ENCODE results near the gene C4orf50.

The C4orf50 gene

GRCh38 chr4:6018331-6018730 is at the start of gene C4orf50:
TSS of gene C4orf50 (minus strand) at chr4:6018431.
- DNase-seq (ENCODE audit: low read depth) = no peak

- no peak for DNase-seq (ENCODE audit: low read depth)
These were observed 47.8 kb upstream of the C4orf50 start for GRCh38 chr4:6065934-6066590.

DNA sequence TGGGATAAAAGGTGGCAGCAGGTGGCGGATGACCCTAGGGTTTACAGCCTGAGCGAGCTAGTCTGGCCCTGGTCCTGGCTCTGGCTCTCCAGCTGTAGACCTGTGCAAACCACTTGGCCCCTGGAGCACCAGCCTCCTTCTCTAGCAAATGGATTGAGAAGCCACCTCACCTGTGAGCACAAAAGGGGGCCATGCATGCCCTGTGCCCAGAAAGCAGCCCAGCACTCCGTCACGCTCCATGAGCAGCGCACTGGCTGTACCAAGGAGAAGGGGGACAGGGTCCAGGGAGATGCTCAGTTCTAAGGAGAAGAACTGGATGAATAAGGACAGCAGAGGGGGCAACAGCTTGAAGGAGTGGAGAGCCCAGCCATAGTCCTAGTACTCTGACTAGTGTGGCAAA is 46.9 kb upstream of the C4orf50 start:
- DNase-seq (ENCODE audit: low read depth) = no peak

DNA sequence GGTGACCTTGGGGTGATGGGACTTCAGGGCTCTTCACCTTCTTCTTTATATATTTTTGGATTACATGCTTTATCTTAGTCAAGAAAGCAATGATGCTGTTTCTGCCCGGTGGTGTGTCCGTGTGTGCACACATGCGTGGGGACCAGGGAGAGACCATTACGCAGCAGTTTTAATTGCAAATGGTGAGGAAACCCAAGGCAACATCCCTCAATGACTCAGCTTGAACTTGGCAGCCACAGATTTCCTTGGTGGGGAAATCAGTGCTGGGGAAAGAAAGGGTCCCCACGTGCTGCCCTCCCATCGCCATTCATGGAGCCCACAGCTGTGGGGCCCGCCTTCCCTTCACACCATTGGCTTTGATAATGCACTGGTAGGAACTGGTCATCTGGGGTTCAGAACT is 46.2 kb upstream of the C4orf50 start:
- DNase-seq (ENCODE audit: low read depth) = no peak

DNA sequence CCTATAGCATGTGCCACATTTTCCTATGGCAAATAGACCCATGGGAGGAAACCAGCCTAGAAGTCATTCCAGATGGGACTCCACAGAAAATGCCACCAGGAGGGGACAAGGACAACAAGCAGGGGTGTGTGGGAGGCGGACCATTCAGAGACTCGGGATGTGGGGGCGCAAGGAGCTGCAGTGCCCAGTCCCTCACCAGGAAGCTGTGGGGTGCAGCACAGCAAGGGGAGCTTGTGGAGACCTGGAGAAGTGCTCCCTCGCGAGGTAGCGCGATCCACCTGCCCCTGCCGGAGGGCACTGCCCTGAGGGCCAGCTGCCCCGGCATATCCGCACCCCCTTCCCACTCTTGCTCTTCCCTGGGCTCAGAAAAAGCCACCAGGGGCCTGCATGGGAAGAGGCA is 45.5 kb upstream of the C4orf50 start:
- DNase-seq (ENCODE audit: low read depth) = no peak

DNA sequence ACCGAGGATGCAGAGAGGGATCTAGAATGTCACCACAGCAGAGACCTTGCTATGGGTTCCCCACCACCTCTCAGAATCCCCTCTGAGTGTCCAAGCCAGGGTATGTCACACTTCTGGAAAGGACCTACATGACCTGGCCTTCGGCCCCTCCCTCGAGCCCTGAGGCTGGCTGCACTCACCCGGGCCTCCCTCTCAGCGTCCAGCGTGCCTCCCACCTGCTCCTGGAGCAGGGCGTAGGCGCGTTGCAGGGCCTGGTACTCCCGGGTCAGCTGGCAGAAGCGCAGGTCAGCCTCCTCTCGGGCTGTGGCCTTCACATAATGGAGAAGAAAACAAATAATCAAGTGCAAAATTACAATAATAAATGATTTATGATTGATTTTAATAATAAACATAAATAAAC is 43.9 kb upstream of the C4orf50 start:
- no peak for DNase-seq (ENCODE audit: low read depth)

- no peak for DNase-seq (ENCODE audit: low read depth)
These were observed 41.2 kb upstream of the C4orf50 start for GRCh38 chr4:6059375-6059805.

- no peak for DNase-seq (ENCODE audit: low read depth)
These were observed 40.5 kb upstream of the C4orf50 start for GRCh38 chr4:6058531-6059374.

- no peak for DNase-seq (ENCODE audit: low read depth)
These were observed 38.9 kb upstream of the C4orf50 start for GRCh38 chr4:6056976-6057766.

DNA sequence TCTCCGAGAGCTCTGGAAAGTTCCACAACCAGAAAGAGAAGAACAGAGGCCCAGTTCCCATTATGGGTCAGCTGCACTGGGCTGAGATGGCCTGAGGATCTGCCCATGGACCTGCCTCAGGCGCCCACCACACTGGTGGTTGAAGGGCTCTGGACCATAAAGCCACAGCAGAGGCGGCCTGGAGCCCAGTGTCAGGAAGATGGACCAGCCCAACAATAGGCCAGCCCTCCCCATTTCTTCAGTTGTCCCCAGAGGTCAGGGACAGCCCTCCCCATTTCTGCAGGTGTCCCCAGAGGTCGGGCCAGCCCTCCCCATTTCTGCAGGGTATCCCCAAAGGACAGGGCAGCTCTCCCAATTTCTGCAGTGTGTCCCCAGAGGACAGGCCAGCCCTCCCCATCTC is 37.2 kb upstream of the C4orf50 start:
- DNase-seq (ENCODE audit: low read depth) = no peak

- DNase-seq (ENCODE audit: low read depth) = no peak
These were observed 36.8 kb upstream of the C4orf50 start for GRCh38 chr4:6055030-6055429.

GRCh38 chr4:6054162-6054922 is 36.1 kb upstream of the C4orf50 start:
- no peak for DNase-seq (ENCODE audit: low read depth)

GRCh38 chr4:6052679-6053078 is 34.4 kb upstream of the C4orf50 start:
- DNase-seq (ENCODE audit: low read depth) = no peak

- DNase-seq (ENCODE audit: low read depth) = no peak
These were observed 32.3 kb upstream of the C4orf50 start for GRCh38 chr4:6050551-6050950.

- no peak for DNase-seq (ENCODE audit: low read depth)
These were observed 31.8 kb upstream of the C4orf50 start for GRCh38 chr4:6049985-6050384.

DNA sequence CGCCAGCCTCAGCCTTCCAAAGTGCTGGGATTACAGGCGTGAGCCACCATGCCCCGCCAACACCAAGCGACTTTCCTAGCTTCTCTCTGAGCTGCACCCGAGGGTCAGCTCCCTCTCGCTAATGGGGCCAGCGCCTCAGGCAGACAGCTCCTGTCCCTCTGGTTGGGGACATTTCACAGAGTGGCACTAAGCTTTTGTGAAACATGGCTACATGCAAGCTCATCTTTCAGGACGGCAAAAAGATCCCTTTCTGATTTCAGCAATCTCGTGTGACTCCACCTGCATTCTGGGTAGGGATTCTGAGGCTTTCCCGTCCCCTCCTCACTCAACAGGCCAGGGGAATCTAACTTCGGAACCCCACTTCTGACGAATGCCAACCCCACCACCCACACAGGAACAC is 31.0 kb upstream of the C4orf50 start:
- DNase-seq (ENCODE audit: low read depth) = no peak

DNA sequence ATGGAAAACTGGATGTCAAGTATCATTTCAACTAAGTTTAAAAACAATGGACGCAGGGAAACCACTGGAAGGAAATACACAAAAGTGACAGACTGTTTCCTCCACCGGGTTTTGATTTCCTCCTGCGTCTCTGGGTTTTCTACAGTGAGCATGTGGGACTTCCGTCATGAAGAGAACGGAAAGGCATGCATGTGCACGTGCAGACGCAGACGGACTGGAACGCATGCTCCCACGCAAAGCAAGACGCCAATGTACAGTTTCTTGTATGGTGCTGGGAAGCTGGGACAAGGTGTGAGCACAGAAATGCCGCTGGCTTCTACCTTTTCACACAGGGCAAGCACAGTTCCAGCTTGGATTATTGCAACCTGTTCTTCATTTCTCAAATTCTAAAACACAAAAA is 30.3 kb upstream of the C4orf50 start:
- DNase-seq (ENCODE audit: low read depth) = no peak

DNA sequence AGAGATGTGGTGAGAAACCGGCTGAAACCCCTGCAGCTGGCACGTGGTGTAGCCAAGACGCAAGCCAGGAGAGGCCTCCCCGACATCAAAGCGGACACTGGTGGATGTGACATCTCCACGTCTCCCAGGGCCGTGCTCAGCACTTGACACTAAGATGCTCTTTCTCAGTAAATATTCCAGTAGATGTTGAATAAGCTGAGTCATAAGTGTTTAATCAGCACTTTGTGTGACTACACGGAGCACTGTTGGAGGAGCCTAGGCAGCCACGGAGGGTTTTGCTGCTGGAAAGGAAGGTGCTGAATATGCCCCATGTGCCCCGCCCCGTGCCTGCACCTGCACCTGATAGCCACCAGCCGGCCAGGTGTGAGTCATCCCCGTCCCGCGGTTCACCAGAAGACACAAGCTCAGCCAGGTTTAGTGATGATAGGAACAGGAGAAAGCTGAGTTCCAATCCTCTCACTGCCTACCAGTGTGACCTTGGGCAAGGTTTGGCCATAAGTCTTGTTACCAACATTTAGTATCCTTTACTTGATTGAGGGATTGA is 29.0 kb upstream of the C4orf50 start:
- no peak for DNase-seq (ENCODE audit: low read depth)

DNA sequence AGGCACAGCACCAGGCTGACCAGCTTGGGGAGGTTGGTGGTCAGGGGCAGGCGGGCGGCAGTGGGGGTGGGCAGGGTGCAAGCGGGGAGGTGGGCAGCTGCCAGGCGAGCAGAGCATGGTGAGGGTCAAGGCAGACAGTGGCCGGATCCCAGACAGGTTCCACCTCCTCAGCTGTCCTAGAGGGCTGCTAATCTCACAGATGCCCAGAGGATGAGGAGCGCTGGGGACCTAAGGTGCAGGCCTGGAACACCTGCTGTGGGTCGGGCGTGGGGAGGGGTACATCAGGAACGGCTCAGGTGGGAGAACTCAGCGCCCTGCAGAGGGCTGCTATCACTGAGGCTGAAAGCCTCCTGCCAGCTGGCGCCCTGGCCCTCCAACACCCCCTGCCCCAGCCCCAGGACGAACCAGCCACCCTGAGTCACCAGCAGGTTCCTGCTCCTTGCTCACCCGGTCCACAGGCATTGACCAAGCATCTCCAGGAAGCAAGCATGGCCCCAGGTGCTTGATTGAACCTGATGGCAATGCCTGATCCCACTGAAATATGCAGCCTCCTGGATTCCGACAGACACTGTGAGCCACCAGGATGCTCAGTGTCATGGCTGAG is 28.4 kb upstream of the C4orf50 start:
- no peak for DNase-seq (ENCODE audit: low read depth)

GRCh38 chr4:6044805-6045204 is 26.6 kb upstream of the C4orf50 start:
- no peak for DNase-seq (ENCODE audit: low read depth)

DNA sequence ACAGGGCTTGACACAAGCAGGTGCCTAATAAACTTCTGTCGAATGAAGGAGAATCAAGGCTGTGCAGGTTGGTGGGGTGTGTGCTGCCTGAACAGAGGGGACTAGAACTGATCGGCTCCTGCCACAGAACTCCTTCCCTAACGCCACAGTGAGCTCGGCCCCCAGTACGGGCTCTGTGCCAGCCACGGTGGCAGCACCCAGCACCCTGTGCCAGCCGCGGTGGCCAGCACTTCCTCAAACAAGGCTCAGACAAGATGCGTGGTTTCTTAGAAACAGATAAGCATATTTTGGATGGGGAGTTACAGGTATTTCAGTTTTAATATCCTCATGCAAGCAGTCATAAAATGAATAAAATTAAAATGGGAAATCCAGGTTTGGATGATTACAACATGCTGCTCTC is 26.0 kb upstream of the C4orf50 start:
- DNase-seq (ENCODE audit: low read depth) = no peak

Data from activated T-cell treated with anti-CD3 and anti-CD28 coated beads for 1 hour (primary cell).